Neural progenitor cell (in vitro differentiated cells): ENCODE data around the gene HAPSTR1. TPM values are rescaled to one million over a fixed set of nuclear protein-coding genes. Genes with fewer than 3 reads are reported as not detected.

Experiments
- DNase-seq: peaks from one replicate; pipeline ENCODE4 v3.0.0-alpha.2; 2016; ENCODE audit warnings: low spot score
- H2AFZ ChIP-seq: fragments of 200-600 bp; sonication (generic); replicated peaks from 2 replicates; pipeline ENCODE4 v1.6.1; 2016; ENCODE audit warnings: antibody characterized with exemption
- H3F3A ChIP-seq: fragments of 200-600 bp; sonication (generic); 2 replicates; pipeline ENCODE4 v1.6.1; 2016; ENCODE audit warnings: antibody characterized with exemption, low read depth
- H3K27ac ChIP-seq: fragments of 200-600 bp; sonication (generic); 2 replicates; pipeline ENCODE4 v1.5.1; 2016; ENCODE audit warnings: mild to moderate bottlenecking
- H3K27me3 ChIP-seq: fragments of 200-600 bp; sonication (generic); 2 replicates; pipeline ENCODE4 v1.6.1; 2016; ENCODE audit warnings: mild to moderate bottlenecking, moderate library complexity
- H3K36me3 ChIP-seq: fragments of 200-600 bp; sonication (generic); 2 replicates; pipeline ENCODE4 v1.5.1; 2016
- H3K4me1 ChIP-seq: fragments of 200-600 bp; sonication (generic); 2 replicates; pipeline ENCODE4 v1.6.1; 2016; ENCODE audit warnings: mixed run types
- H3K4me2 ChIP-seq: fragments of 200-600 bp; sonication (generic); 2 replicates; pipeline ENCODE4 v1.6.1; 2016
- H3K4me3 ChIP-seq: fragments of 200-600 bp; sonication (generic); 2 replicates; pipeline ENCODE4 v1.5.1; 2016
- H3K79me2 ChIP-seq: fragments of 200-600 bp; sonication (generic); 2 replicates; pipeline ENCODE4 v1.6.1; 2016; ENCODE audit warnings: low read depth
- H3K9ac ChIP-seq: fragments of 200-600 bp; sonication (generic); 2 replicates; pipeline ENCODE4 v1.6.1; 2016
- H3K9me3 ChIP-seq: fragments of 200-600 bp; sonication (generic); 2 replicates; pipeline ENCODE4 v1.5.1; 2016; ENCODE audit warnings: low read depth
- H4K20me1 ChIP-seq: fragments of 200-600 bp; sonication (generic); 2 replicates; pipeline ENCODE4 v1.6.1; 2016; ENCODE audit warnings: low read depth
- H3K27ac Mint-ChIP-seq: 3 replicates; pipeline ENCODE4 v1.8.0; 2021; ENCODE audit warnings: mixed read lengths
- H3K27me3 Mint-ChIP-seq: 2 replicates; pipeline ENCODE4 v1.8.0; 2022; ENCODE audit warnings: low read depth, mild to moderate bottlenecking, inconsistent platforms, moderate library complexity, mixed read lengths; ENCODE audit not compliant: insufficient read depth
- H3K36me3 Mint-ChIP-seq: 3 replicates; pipeline ENCODE4 v1.8.0; 2021; ENCODE audit warnings: mixed read lengths
- H3K4me1 Mint-ChIP-seq: 3 replicates; pipeline ENCODE4 v1.8.0; 2021; ENCODE audit warnings: mixed read lengths
- H3K4me3 Mint-ChIP-seq: 3 replicates; pipeline ENCODE4 v1.8.0; 2021; ENCODE audit warnings: mild to moderate bottlenecking, moderate library complexity, mixed read lengths
- H3K9me3 Mint-ChIP-seq: 3 replicates; pipeline ENCODE4 v1.8.0; 2020; ENCODE audit warnings: mixed read lengths
- CTCF ChIP-seq: fragments of 200-600 bp; sonication (generic); IDR thresholded peaks from 2 replicates; pipeline ENCODE4 v1.5.1; 2017; ENCODE audit warnings: antibody characterized with exemption, mild to moderate bottlenecking
- EZH2 ChIP-seq: fragments of 200-600 bp; sonication (generic); IDR thresholded peaks from 2 replicates; pipeline ENCODE4 v1.6.1; 2017; ENCODE audit warnings: antibody characterized with exemption, mild to moderate bottlenecking, moderate library complexity
- EZH2phosphoT487 ChIP-seq: fragments of 200-600 bp; sonication (generic); IDR thresholded peaks from 2 replicates; pipeline ENCODE4 v1.6.1; 2017; ENCODE audit warnings: antibody characterized with exemption
- total RNA-seq: library from RNA; depleted of rRNA; stranded (reverse); fragments of >200 nt; gene quantifications from 2 replicates; pipeline ENCODE4 v1.2.3, GENCODE V29; 2015; ENCODE audit warnings: low replicate concordance

HAPSTR1 gene
- total RNA-seq, 1 donor from 2014 or later: 77.3 TPM

DNA sequence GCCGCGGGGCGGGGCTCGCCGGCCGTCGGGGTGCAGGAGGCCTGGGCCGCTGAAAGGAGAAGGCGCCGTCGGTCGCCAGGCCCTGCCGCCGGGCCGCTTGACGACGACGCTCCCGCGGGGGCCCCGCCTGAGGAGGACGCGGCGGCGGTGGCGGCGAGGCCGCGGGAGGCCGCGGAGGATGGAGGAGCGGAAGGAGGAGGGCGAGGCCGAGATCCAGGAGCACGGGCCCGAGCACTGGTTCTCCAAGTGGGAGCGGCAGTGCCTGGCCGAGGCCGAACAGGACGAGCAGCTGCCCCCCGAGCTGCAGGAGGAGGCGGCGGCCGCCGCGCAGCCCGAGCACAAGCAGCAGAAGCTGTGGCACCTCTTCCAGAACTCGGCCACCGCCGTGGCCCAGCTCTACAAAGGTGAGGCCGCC is 430 bp downstream of the HAPSTR1 start:
- Mint-ChIP-seq H3K9me3 (peaks cover 3% of the 10 kb centered on the region), H3K36me3 (peaks cover 19% of the 10 kb centered on the region), H3K27me3 (peaks cover 4% of the 10 kb centered on the region), H3K4me1 (peaks cover 39% of the 10 kb centered on the region), H3K4me3 (peak overlapping the region; percentile 90), H3K27ac (no peak overlapping the region)
- no peaks in the 10 kb centered on the region for H3K27me3 ChIP-seq
- H3K4me3 ChIP-seq: peak overlapping the region; percentile 93
- TF ChIP-seq CTCF: no peak
- TF ChIP-seq EZH2phosphoT487: no peak
- TF ChIP-seq EZH2: no peak
- H3K4me2 ChIP-seq: peak overlapping the region; percentile 95
- H3K79me2 ChIP-seq: peaks cover 55% of the 10 kb centered on the region
- peak overlapping the region; percentile 92 for H3K9ac ChIP-seq
- no peak overlapping the region for H2AFZ ChIP-seq
- peaks cover 13% of the 10 kb centered on the region for H3K36me3 ChIP-seq
- peaks cover 41% of the 10 kb centered on the region for H3F3A ChIP-seq
- H4K20me1 ChIP-seq: peaks cover 43% of the 10 kb centered on the region
- DNase-seq: no peak
- peaks cover 28% of the 10 kb centered on the region for H3K4me1 ChIP-seq
- H3K27ac ChIP-seq: peak overlapping the region; percentile 88
- no peaks in the 10 kb centered on the region for H3K9me3 ChIP-seq

DNA sequence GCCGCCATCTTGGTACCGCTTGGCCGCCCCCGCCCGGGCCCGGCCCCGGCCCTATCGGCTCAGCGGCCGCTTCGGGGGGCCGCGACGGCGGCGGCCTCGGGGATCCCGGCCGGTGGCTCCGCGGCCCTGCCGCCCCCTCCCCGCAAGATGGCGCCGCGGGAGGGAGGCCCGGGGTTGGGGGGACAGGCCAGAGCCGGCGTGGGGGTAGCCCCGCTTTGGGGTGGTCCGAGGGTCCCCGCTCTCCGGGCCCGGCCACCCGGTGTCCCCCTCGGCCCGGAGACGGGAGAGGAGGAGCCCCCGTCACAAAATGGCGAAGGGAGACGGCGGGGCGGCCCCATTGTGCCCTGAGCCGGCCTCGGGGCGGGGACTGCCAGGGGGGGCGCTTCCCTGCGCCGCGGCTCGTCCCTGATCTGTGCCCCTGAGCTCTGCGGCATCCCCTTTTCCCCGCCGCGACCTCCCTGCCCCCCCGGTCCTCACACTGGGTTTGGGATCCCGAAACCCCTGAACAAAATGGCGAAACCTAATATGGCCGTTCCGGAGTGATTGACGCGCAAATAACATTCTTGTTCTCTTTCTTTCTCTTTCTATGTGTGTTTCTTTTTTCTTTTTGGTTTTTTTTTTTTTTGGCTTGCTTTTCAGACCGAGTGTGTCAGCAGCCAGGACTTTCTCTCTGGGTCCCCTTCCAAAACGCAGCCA is 986 bp downstream of the HAPSTR1 start:
- DNase-seq: peak; percentile 66
- H3K9me3 ChIP-seq: no peaks in the 10 kb centered on the region
- H3K27ac ChIP-seq: peak overlapping the region; percentile 88
- peaks cover 13% of the 10 kb centered on the region for H3K36me3 ChIP-seq
- Mint-ChIP-seq H3K27me3 (peaks cover 4% of the 10 kb centered on the region), H3K9me3 (peaks cover 3% of the 10 kb centered on the region), H3K4me1 (peaks cover 42% of the 10 kb centered on the region), H3K36me3 (peaks cover 19% of the 10 kb centered on the region), H3K4me3 (peak overlapping the region; percentile 97), H3K27ac (peak overlapping the region; percentile 98)
- peaks cover 60% of the 10 kb centered on the region for H3K79me2 ChIP-seq
- H3F3A ChIP-seq: peaks cover 47% of the 10 kb centered on the region
- peaks cover 48% of the 10 kb centered on the region for H4K20me1 ChIP-seq
- TF ChIP-seq CTCF (peak; percentile 29), EZH2phosphoT487 (no peak), EZH2 (no peak)
- H3K4me2 ChIP-seq: peak overlapping the region; percentile 95
- peak overlapping the region; percentile 93 for H3K4me3 ChIP-seq
- no peak overlapping the region for H2AFZ ChIP-seq
- peaks cover 31% of the 10 kb centered on the region for H3K4me1 ChIP-seq
- H3K9ac ChIP-seq: peak overlapping the region; percentile 92
- H3K27me3 ChIP-seq: no peaks in the 10 kb centered on the region

GRCh38 chr16:9092978-9093344 is 1.5 kb downstream of the HAPSTR1 start:
- Histone ChIP-seq H3K9ac (peak overlapping the region; percentile 92), H3K27me3 (no peaks in the 10 kb centered on the region), H4K20me1 (peaks cover 53% of the 10 kb centered on the region), H2AFZ (no peak overlapping the region), H3F3A (peaks cover 47% of the 10 kb centered on the region), H3K79me2 (peaks cover 66% of the 10 kb centered on the region), H3K4me2 (peak overlapping the region; percentile 95), H3K9me3 (no peaks in the 10 kb centered on the region), H3K36me3 (peaks cover 13% of the 10 kb centered on the region), H3K27ac (peak overlapping the region; percentile 88), H3K4me1 (peaks cover 36% of the 10 kb centered on the region), H3K4me3 (peak overlapping the region; percentile 93)
- no peak for TF ChIP-seq EZH2
- no peak for TF ChIP-seq CTCF
- no peak for TF ChIP-seq EZH2phosphoT487
- peak; percentile 54 for DNase-seq
- Mint-ChIP-seq H3K9me3 (peaks cover 3% of the 10 kb centered on the region), H3K36me3 (peaks cover 19% of the 10 kb centered on the region), H3K27ac (peak overlapping the region; percentile 98), H3K4me3 (peak overlapping the region; percentile 97), H3K4me1 (peaks cover 47% of the 10 kb centered on the region), H3K27me3 (peaks cover 6% of the 10 kb centered on the region)
